Prostate gland (tissue), 2 donors: ENCODE results near the gene EIF4G1. TPM values are rescaled to one million over a fixed set of nuclear protein-coding genes. Genes with fewer than 3 reads are reported as not detected.
"Not testable (repeated sequence)": the region's sequence is repeated elsewhere in the genome, so short reads cannot be mapped to it uniquely, and the experiment has no call there.

Experiments used
- DNase-seq: peaks from one replicate; pipeline ENCODE4 v3.0.0-alpha.2; 2019; ENCODE audit warnings: low spot score
- H3K27ac ChIP-seq, 2 donors: fragments of 200-600 bp; sonication (generic); 2 replicates each; pipeline ENCODE4 v1.5.1; 2017 to 2019
- H3K27me3 ChIP-seq: fragments of 200-600 bp; sonication (generic); replicated peaks from 2 replicates; pipeline ENCODE4 v1.5.1; 2019; ENCODE audit not compliant: insufficient read depth
- H3K36me3 ChIP-seq, 2 donors: fragments of 200-600 bp; sonication (generic); 1 replicate in 1 of 2; 2 replicates in 1 of 2; pipeline versions ENCODE4 v1.5.1 to v1.8.1; 2017 to 2019
- H3K4me1 ChIP-seq: fragments of 200-600 bp; sonication (generic); replicated peaks from 2 replicates; pipeline ENCODE4 v1.5.1; 2019
- H3K4me3 ChIP-seq, 2 donors: fragments of 200-600 bp; sonication (generic); 2 replicates each; pipeline ENCODE4 v1.5.1; 2017 to 2019
- H3K9me3 ChIP-seq: fragments of 200-600 bp; sonication (generic); 2 replicates; pipeline ENCODE4 v1.5.1; 2017
- POLR2A ChIP-seq: fragments of 450-650 bp; IDR thresholded peaks from one replicate; pipeline ENCODE4 v1.6.1; 2016; ENCODE audit warnings: antibody characterized with exemption, mild to moderate bottlenecking
- POLR2AphosphoS5 ChIP-seq: sonication (generic); formaldehyde crosslinking; IDR thresholded peaks from one replicate; pipeline ENCODE4 v1.6.1; 2017; ENCODE audit warnings: antibody characterized with exemption
- WGBS: methylation state at CpG from one replicate; pipeline ENCODE4 v1.1.5; 2018; 5-methylcytosine and 5-hydroxymethylcytosine counted together
- intact Hi-C: fragments of 100-400 bp; cut with DNase I; formaldehyde crosslinking; loops from one replicate; pipeline ENCODE4 v1.14.2; 2022
- total RNA-seq, 2 donors: library from RNA; depleted of rRNA; stranded (reverse); fragments of >200 nt; gene quantifications; one replicate each; pipeline ENCODE4 v1.1.0, GENCODE V29; 2016
- TF ChIP-seq, protein P1 (sequence below), 4 experiments: fragments of 200-600 bp in 2 of 4; fragments of 450-650 bp in 2 of 4; sonication (generic) in 2 of 4; IDR thresholded peaks; 1 replicate in 3 of 4; 2 replicates in 1 of 4; pipeline ENCODE4 v1.5.1; 2016 to 2019; ENCODE audit warnings: antibody characterized with exemption in 4 of 4, mild to moderate bottlenecking in 2 of 4, moderate library complexity in 2 of 4

Gene EIF4G1
- total RNA-seq, 2 donors from 2014 or later = 331 to 370 TPM

GRCh38 chr3:184339001-184339400 lies 24.6 kb downstream of the EIF4G1 start:
- Histone ChIP-seq H3K27ac (peak overlapping the region; percentile 94 to 97), H3K27me3 (no peaks in the 10 kb centered on the region), H3K4me3 (peak overlapping the region in 1 of 2 donors; percentile 4), H3K9me3 (no peaks in the 10 kb centered on the region), H3K36me3 (no peaks in the 10 kb centered on the region), H3K4me1 (peaks cover 14% of the 10 kb centered on the region)
- 28% methylated on average over 8 of the region's 8 CpGs for WGBS
- TF ChIP-seq POLR2A = no peak
- TF ChIP-seq, protein P1, sequence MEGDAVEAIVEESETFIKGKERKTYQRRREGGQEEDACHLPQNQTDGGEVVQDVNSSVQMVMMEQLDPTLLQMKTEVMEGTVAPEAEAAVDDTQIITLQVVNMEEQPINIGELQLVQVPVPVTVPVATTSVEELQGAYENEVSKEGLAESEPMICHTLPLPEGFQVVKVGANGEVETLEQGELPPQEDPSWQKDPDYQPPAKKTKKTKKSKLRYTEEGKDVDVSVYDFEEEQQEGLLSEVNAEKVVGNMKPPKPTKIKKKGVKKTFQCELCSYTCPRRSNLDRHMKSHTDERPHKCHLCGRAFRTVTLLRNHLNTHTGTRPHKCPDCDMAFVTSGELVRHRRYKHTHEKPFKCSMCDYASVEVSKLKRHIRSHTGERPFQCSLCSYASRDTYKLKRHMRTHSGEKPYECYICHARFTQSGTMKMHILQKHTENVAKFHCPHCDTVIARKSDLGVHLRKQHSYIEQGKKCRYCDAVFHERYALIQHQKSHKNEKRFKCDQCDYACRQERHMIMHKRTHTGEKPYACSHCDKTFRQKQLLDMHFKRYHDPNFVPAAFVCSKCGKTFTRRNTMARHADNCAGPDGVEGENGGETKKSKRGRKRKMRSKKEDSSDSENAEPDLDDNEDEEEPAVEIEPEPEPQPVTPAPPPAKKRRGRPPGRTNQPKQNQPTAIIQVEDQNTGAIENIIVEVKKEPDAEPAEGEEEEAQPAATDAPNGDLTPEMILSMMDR (IDR thresholded peaks at IDR 0.05) = no peak
- TF ChIP-seq POLR2AphosphoS5 = no peak
- peak; percentile 15 for DNase-seq
- intact Hi-C loops = no loop called here

DNA sequence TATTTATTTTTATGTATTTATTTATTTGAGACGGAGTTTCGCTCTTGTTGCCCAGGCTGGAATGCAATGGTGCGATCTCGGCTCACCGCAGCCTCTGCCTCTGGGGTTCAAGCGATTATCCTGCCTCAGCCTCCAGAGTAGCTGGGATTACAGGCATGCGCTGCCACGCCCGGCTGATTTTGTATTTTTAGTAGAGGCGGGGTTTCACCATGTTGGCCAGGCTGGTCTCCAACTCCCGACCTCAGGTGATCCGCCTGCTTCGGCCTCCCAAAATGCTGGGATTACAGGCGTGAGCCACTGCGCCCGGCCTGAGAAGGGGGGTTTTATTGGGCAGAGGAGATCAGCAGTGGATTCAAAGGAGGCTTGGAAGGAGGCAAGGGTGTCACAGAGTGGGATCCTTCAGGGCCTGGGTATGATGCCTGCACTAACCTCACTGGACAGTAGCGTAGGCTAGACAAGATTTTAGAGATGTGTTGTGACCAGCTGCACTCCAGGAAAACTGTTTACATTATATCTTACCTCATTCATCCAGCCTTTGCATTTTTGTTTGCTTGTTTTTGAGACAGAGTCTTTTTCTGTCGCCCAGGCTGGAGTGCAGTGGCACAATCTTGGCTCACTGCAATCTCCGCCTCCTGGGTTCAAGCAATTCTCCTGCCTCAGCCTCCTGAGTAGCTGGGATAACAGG lies 25.2 kb downstream of the EIF4G1 start:
- DNase-seq, H3K9me3 ChIP-seq, H3K36me3 ChIP-seq, intact Hi-C loops, H3K27me3 ChIP-seq, H3K4me3 ChIP-seq: not testable (repeated sequence)
- peak overlapping the region in 1 of 2 donors; percentile 94 for H3K27ac ChIP-seq
- WGBS = 85% methylated on average over 19 of the region's 19 CpGs
- peaks cover 14% of the 10 kb centered on the region for H3K4me1 ChIP-seq

GRCh38 chr3:184341925-184342324 lies 27.5 kb downstream of the EIF4G1 start:
- H3K4me3 ChIP-seq = no peak overlapping the region
- DNase-seq = no peak
- 77% methylated on average over 7 of the region's 7 CpGs for WGBS
- peaks cover 9% of the 10 kb centered on the region for H3K4me1 ChIP-seq
- no peak overlapping the region for H3K27ac ChIP-seq
- no peaks in the 10 kb centered on the region for H3K27me3 ChIP-seq
- TF ChIP-seq POLR2A (no peak), POLR2AphosphoS5 (no peak)
- TF ChIP-seq, protein P1 (IDR thresholded peaks at IDR 0.05) = no peak
- intact Hi-C loops = no loop called here
- H3K36me3 ChIP-seq = no peaks in the 10 kb centered on the region
- no peaks in the 10 kb centered on the region for H3K9me3 ChIP-seq

DNA sequence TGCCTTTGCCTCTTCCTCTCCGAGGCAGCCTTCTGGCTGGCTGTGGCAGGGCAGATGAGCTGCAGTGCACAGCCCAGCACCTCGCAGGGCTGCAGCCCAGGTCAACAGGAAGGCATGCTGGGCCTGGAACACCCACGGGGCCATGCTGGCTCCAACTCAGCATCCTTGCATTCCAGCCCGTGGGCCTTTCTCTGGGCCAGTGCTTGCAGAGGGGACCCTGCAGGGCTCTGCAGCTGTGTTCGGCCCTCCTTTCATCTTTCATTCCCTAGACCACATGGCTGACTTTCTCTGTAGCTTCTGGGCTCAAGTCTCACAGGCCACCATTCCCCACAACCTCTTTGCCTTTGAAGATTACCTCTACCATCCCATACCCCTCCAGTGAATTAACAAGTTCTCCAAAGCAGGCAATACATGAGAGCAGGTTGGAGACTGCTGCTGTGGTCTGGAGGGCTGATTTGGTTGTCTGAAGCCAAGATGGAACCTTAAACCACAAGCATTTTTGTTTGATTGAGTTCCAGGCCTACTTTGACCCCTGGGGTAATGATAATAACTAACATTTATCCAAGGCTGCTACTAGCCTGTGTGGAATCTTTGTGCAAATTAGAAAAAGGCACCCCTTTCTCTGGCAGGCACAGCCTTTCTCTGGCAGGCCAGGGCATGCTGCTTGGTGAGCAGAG lies 28.9 kb downstream of the EIF4G1 start:
- intact Hi-C loops = no loop called here
- Histone ChIP-seq H3K27ac (no peak overlapping the region), H3K4me1 (peaks cover under 1% of the 10 kb centered on the region), H3K36me3 (no peaks in the 10 kb centered on the region), H3K9me3 (no peaks in the 10 kb centered on the region), H3K4me3 (no peak overlapping the region), H3K27me3 (no peaks in the 10 kb centered on the region)
- DNase-seq = no peak
- TF ChIP-seq POLR2AphosphoS5 = no peak
- TF ChIP-seq, protein P1 (IDR thresholded peaks at IDR 0.05) = no peak
- no peak for TF ChIP-seq POLR2A
- 63% methylated on average over 5 of the region's 5 CpGs for WGBS

- Histone ChIP-seq H3K4me1 (no peaks in the 10 kb centered on the region), H3K9me3 (no peaks in the 10 kb centered on the region), H3K36me3 (no peaks in the 10 kb centered on the region), H3K27me3 (no peaks in the 10 kb centered on the region), H3K27ac (no peak overlapping the region), H3K4me3 (no peak overlapping the region)
- WGBS = 71% methylated on average over 18 of the region's 24 CpGs
- TF ChIP-seq, protein P1 (IDR thresholded peaks at IDR 0.05) = no peak
- TF ChIP-seq POLR2AphosphoS5 = no peak
- TF ChIP-seq POLR2A = no peak
- intact Hi-C loops = no loop called here
- DNase-seq = no peak
Measured at GRCh38 chr3:184344579-184345316, 30.3 kb downstream of the EIF4G1 start.
